K562 (cell line): ENCODE measurements around the gene LBP. TPM values are rescaled to one million over a fixed set of nuclear protein-coding genes. Genes with fewer than 3 reads are reported as not detected.

ENCODE experiments used
- BRF1 ChIP-seq: IDR thresholded peaks from 3 replicates; pipeline ENCODE4 v1.6.1; 2011; ENCODE audit warnings: borderline replicate concordance, mild to moderate bottlenecking; ENCODE audit not compliant: insufficient read length; ENCODE audit errors: extremely low read depth
- FOXJ2 ChIP-seq: fragments of 200-800 bp; sonication (Bioruptor generic); IDR thresholded peaks from 2 replicates; pipeline ENCODE4 v1.6.1; 2016; ENCODE audit warnings: missing genetic modification characterization, missing compliant biosample characterization
- LARP7 ChIP-seq: fragments of 450-650 bp; IDR thresholded peaks from 2 replicates; pipeline ENCODE4 v1.6.1; 2016
- MGA ChIP-seq: fragments of 450-650 bp; IDR thresholded peaks from 2 replicates; pipeline ENCODE4 v1.6.1; 2016; ENCODE audit warnings: mild to moderate bottlenecking, moderate library complexity
- PHTF2 ChIP-seq: fragments of 250-450 bp; sonication (Bioruptor Pico); IDR thresholded peaks from 2 replicates; pipeline ENCODE4 v1.5.0; 2021; ENCODE audit warnings: mild to moderate bottlenecking
- YY1 ChIP-seq, 3 experiments: IDR thresholded peaks; 2 replicates each; pipeline ENCODE4 v1.6.1; 2011; ENCODE audit warnings: low read length in 2 of 3, mild to moderate bottlenecking in 2 of 3, moderate library complexity in 2 of 3, borderline replicate concordance in 1 of 3, control low read depth in 1 of 3, low read depth in 1 of 3; ENCODE audit not compliant: insufficient read depth in 3 of 3, insufficient replicate concordance in 2 of 3, control insufficient read depth in 1 of 3, insufficient read length in 1 of 3; ENCODE audit errors: extremely low read depth in 1 of 3
- ZNF140 ChIP-seq: fragments of 250-450 bp; sonication (Bioruptor Pico); IDR thresholded peaks from 2 replicates; pipeline ENCODE4 v1.8.0; 2021; ENCODE audit warnings: moderate library complexity, mild to moderate bottlenecking, inconsistent platforms
- polyA plus RNA-seq, 8 experiments: library from polyadenylated mRNA; depleted of rRNA in 4 of 8; stranded (reverse) in 5 of 8; unstranded in 3 of 8; fragments of >200 nt; fragmentation: Nextera tagmentation in 2 of 8; fragmentation: Illumina TruSeq in 1 of 8; extraction: Ambion mirVana in 2 of 8; extraction: Trizol in 1 of 8; gene quantifications; 2 replicates each; pipeline versions ENCODE4 v1.2.1 to v1.2.3, GENCODE V29; 2011 to 2014; ENCODE audit warnings: inconsistent platforms in 1 of 8, missing spikeins in 1 of 8
- total RNA-seq, 7 experiments: library from RNA; depleted of rRNA in 6 of 7; stranded (reverse); fragments of >200 nt in 6 of 7; fragmentation: Illumina TruSeq in 2 of 7; extraction: Trizol in 2 of 7; gene quantifications; 2 replicates each; pipeline versions ENCODE4 v1.2.1 to v1.2.3, GENCODE V29; 2011 to 2021; ENCODE audit warnings: low replicate concordance in 1 of 7
- TF ChIP-seq, protein P1 (sequence below): IDR thresholded peaks from 2 replicates; pipeline ENCODE4 v1.6.1; 2016; ENCODE audit warnings: missing genetic modification characterization, missing compliant biosample characterization

LBP gene
- total and polyA plus RNA-seq, 9 of the 15 experiments (the other 6 are each of a cell fraction or from before 2014, with no cell fraction given), result 0.06 to 0.31 (median 0.09) TPM; not detected in 3

DNA sequence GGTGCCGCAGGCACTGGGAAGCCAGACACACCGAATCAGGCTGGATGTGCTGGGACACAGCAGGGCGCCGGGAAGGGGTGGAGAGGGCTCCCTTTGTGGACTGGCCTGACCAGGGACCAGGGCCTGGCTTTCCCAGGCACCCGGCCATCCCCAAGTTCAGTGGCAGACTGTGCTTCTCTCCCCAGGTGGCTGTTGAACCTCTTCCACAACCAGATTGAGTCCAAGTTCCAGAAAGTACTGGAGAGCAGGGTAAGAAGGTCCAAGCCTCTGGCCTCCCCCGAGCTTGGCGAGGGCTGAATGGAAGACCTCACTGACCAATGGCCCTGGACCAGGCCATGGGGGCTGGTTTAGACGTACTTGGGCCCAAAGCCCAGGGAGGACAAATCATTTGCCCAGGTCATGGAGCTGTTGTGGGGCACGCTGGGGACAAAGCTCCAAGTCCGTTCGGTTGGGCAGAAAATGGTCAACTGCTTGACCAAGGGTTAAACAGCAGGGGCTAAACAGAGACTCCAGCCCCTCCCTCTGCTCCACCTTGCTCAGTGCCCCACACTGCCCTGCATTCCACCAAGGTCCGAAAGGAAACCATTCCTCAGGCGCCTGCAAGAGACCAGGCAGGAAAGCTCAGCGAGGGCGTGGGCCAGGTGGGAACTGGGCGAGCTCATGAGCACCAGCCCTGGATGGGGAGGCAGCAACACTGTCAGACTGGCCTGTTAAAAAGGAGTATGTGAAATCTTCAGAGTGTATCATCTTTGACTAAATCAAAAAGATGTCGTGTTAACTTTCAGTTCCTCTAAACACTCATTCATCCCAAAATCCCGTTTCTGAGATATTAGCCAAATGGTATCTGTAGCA lies 9.1 kb downstream of the LBP start (continued):
- TF ChIP-seq MGA, result no peak
- TF ChIP-seq YY1 (IDR thresholded peaks at IDR 0.05; ENCODE audit: borderline replicate concordance in 1 of 3, control insufficient read depth in 1 of 3, extremely low read depth in 1 of 3, insufficient read depth in 3 of 3, insufficient read length in 1 of 3, insufficient replicate concordance in 2 of 3, low read depth in 1 of 3, low read length in 2 of 3), result no peak
- TF ChIP-seq LARP7, result no peak
- TF ChIP-seq PHTF2 (CRISPR knock-in tag), result no peak
- TF ChIP-seq BRF1, result no peak
- TF ChIP-seq, protein P1, sequence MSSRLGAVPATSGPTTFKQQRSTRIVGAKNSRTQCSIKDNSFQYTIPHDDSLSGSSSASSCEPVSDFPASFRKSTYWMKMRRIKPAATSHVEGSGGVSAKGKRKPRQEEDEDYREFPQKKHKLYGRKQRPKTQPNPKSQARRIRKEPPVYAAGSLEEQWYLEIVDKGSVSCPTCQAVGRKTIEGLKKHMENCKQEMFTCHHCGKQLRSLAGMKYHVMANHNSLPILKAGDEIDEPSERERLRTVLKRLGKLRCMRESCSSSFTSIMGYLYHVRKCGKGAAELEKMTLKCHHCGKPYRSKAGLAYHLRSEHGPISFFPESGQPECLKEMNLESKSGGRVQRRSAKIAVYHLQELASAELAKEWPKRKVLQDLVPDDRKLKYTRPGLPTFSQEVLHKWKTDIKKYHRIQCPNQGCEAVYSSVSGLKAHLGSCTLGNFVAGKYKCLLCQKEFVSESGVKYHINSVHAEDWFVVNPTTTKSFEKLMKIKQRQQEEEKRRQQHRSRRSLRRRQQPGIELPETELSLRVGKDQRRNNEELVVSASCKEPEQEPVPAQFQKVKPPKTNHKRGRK (tag), result no peak
- TF ChIP-seq ZNF140, result no peak
- no peak for TF ChIP-seq FOXJ2 (tag)
